SJCRH30 (cell line): Measurements from ENCODE around the gene RIMS3. TPM values are rescaled to one million over a fixed set of nuclear protein-coding genes. Genes with fewer than 3 reads are reported as not detected.
A peak's percentile ranks its signal among the peaks of the same experiment; 100 is the strongest.
"Not testable (repeated sequence)": the region's sequence is repeated elsewhere in the genome, so short reads cannot be mapped to it uniquely, and the experiment has no call there.

Source experiments
- DNase-seq, 2 experiments: peaks; one replicate each; pipeline ENCODE4 v3.0.0-alpha.2; 2015 to 2020
- H3K27ac ChIP-seq: fragments of 250-450 bp; sonication (Bioruptor Pico); 2 replicates; pipeline ENCODE4 v1.5.1; 2020; ENCODE audit warnings: mild to moderate bottlenecking, moderate library complexity
- H3K27me3 ChIP-seq: fragments of 250-450 bp; sonication (Bioruptor Pico); 2 replicates; pipeline ENCODE4 v1.5.1; 2020; ENCODE audit warnings: mild to moderate bottlenecking, moderate library complexity
- H3K36me3 ChIP-seq: fragments of 250-450 bp; sonication (Bioruptor Pico); 2 replicates; pipeline ENCODE4 v1.5.1; 2020; ENCODE audit warnings: mild to moderate bottlenecking, moderate library complexity
- H3K4me1 ChIP-seq: fragments of 250-450 bp; sonication (Bioruptor Pico); 2 replicates; pipeline ENCODE4 v1.5.1; 2020; ENCODE audit warnings: mild to moderate bottlenecking, moderate library complexity
- H3K4me3 ChIP-seq: fragments of 250-450 bp; sonication (Bioruptor Pico); 2 replicates; pipeline ENCODE4 v1.5.1; 2020; ENCODE audit warnings: mild to moderate bottlenecking, moderate library complexity
- H3K9me3 ChIP-seq: fragments of 250-450 bp; sonication (Bioruptor Pico); replicated peaks from 2 replicates; pipeline ENCODE4 v1.5.1; 2020; ENCODE audit warnings: mild to moderate bottlenecking, moderate library complexity
- total RNA-seq: library from RNA; depleted of rRNA; stranded (reverse); fragments of >200 nt; shearing (Covaris generic); gene quantifications from 2 replicates; pipeline ENCODE4 v1.2.3, GENCODE V29; 2014; rRNA removed

RIMS3 gene
- 10.0 and 12.7 TPM in 2 replicates for total RNA-seq

GRCh38 chr1:40665335-40666171, at the start of gene RIMS3:
Gene RIMS3, minus strand, starts transcription at chr1:40665682. Its CDS starts 23,757 bp downstream, at chr1:40641925.
- Histone ChIP-seq H3K4me3 (peak within 1 kb of the TSS; percentile 79), H3K9me3 (no peaks in the 10 kb centered on the region), H3K4me1 (peaks cover 31% of the 10 kb centered on the region), H3K36me3 (no peaks in the 10 kb centered on the region), H3K27me3 (no peaks in the 10 kb centered on the region), H3K27ac (no peak within 1 kb of the TSS)
- peak; percentile 78 to 87 for DNase-seq

DNA sequence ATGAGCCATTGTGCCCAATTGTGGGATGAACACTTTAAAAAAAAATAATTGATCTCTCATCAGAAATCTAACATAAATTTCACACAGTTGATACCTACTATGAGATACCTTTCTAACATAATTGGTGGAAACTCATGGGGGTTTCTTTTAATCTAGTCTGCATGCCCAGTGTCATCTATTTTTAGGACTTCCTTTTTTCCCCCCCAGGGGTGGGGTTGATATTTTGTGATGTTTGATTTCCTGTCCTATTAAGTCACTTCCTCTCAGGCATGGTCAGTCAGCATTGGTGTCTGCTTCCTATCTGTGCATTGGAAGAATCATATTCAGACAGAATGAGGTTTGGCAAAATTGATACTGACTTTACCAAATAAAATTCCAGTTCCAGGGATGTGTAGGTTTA, 47.5 kb upstream of the RIMS3 start:
- Histone ChIP-seq H3K36me3 (no peaks in the 10 kb centered on the region; the same call in none of the 2 replicates), H3K4me1 (peaks cover 26% of the 10 kb centered on the region), H3K4me3 (no peak overlapping the region), H3K27me3 (no peaks in the 10 kb centered on the region), H3K27ac (no peak overlapping the region), H3K9me3 (no peaks in the 10 kb centered on the region)
- no peak for DNase-seq

DNA sequence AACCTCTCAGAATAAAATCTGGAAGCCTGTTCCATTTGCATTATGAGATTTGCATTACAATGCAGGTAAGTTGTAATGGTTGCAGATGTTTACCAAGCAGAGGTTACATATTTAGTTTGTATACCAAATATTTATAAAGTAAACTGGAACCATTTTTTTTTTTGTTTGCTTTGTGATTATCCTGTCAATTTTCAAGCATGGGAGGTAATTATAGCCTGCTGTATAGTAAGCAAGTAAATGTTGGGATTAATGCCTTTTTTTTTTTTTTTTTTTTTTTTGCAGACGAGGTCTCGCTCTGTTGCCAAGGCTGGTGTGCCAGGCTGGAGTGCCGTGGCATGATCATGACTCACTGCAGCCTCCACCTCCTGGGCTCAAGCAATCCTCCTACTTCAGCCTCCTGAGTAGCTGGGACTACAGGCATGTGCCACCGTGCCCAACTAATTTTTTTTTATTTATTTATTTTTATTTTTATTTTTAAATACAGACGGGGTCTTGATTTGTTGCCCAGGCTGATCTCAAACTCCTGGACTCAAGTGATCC, 47.0 kb upstream of the RIMS3 start:
- Histone ChIP-seq H3K27ac (no peak overlapping the region), H3K9me3 (no peaks in the 10 kb centered on the region), H3K36me3 (no peaks in the 10 kb centered on the region; the same call in none of the 2 replicates)

DNA sequence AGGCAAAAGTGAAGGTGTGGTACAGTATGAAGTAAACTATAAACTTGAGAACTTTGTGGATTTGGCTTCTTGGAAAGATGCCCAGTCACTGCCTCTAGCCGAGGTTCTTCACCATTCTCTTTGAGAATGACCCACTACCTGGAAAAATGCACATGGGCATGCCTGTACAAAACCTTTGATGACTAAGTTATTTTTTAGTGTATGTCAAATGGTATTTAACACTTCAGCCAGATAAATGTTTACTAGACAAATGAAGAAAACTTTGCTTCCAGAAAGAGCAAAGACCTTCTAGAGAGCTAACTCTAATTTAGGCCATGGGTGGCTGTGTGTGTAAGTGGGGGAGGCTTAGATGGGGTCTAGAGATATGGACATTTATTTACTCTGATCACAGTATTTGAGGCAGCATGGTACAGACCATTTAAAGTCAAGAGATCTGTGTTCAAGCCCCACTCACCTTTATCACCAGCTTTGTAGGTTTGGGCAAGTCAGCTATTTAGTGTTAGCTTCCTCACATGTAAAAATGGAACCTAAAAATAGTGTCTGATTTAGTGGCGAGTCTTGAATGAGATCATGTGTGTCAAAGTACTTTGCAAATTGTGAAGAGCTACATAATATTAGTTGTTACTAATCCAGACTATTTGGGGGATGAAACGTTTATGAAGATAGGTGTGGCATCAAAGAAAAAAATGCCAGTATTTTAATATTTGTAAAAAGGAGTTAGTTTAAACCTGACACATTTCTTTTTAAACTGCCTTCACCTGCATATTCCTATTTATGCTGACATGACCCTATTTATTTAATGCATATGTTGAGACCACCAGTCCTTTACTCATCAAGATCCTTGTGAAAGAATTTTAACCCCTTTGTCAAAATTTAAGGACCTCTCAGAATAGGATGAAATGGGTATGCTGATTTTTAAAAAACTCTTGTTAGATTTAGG, 46.3 kb upstream of the RIMS3 start:
- peak; percentile 20 to 61 for DNase-seq
- no peak overlapping the region for H3K4me3 ChIP-seq
- H3K27ac ChIP-seq = no peak overlapping the region

More for the DNA sequence above, 47.0 kb upstream of the RIMS3 start:
- DNase-seq = no peak
- Histone ChIP-seq H3K27me3 (no peaks in the 10 kb centered on the region), H3K4me1 (peaks cover 27% of the 10 kb centered on the region), H3K4me3 (no peak overlapping the region)

DNA sequence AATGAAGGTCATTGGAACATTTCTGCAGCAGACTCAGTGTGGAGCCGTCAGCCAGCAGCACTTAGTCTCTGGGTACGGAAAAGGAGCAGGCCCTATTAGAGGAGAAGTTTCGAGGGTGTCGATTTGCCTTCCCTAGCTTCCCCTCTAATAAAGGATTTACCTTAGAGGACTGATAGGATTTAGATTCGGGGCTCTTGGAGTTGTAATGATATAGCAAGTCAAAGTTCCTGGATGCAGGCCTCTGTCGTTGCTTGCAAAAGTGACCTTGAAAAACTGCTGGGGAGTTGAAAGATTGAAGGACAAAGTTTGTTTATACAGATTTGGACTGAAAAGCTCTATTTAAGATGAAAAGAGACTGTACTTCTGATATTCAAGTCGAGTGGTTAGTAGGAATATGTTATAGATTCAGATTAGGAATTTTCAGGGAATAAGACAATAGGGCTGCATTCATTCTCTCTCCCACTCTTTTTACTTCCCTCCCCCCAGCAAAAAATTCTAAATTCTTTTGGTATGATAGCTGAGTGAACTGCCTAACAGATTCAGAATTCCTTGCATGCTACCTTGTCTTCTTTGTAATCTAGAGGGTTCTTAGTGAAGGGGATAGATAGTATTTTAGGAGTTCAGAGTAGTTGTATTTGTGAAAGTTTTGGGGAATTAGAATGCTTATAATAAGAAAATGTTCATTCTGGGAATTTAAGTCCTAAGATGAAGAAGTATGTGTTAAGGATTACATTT, 45.3 kb upstream of the RIMS3 start:
- Histone ChIP-seq H3K27ac (no peak overlapping the region; the same call in 1 of the 2 replicates), H3K4me1 (peaks cover 27% of the 10 kb centered on the region), H3K36me3 (no peaks in the 10 kb centered on the region; the same call in none of the 2 replicates), H3K27me3 (no peaks in the 10 kb centered on the region), H3K9me3 (no peaks in the 10 kb centered on the region), H3K4me3 (no peak overlapping the region)
- DNase-seq = peak in 1 of 2 experiments; percentile 17

More for the DNA sequence above, 46.3 kb upstream of the RIMS3 start:
- no peaks in the 10 kb centered on the region; the same call in none of the 2 replicates for H3K36me3 ChIP-seq
- H3K27me3 ChIP-seq = no peaks in the 10 kb centered on the region
- peaks cover 27% of the 10 kb centered on the region for H3K4me1 ChIP-seq
- H3K9me3 ChIP-seq = no peaks in the 10 kb centered on the region

GRCh38 chr1:40709802-40710278, 44.4 kb upstream of the RIMS3 start:
- H3K9me3 ChIP-seq = no peaks in the 10 kb centered on the region
- peaks cover 27% of the 10 kb centered on the region for H3K4me1 ChIP-seq
- peak overlapping the region; percentile 62 for H3K4me3 ChIP-seq
- no peak for DNase-seq
- no peaks in the 10 kb centered on the region; the same call in none of the 2 replicates for H3K36me3 ChIP-seq
- H3K27ac ChIP-seq = peak overlapping the region; percentile 79
- H3K27me3 ChIP-seq = no peaks in the 10 kb centered on the region

DNA sequence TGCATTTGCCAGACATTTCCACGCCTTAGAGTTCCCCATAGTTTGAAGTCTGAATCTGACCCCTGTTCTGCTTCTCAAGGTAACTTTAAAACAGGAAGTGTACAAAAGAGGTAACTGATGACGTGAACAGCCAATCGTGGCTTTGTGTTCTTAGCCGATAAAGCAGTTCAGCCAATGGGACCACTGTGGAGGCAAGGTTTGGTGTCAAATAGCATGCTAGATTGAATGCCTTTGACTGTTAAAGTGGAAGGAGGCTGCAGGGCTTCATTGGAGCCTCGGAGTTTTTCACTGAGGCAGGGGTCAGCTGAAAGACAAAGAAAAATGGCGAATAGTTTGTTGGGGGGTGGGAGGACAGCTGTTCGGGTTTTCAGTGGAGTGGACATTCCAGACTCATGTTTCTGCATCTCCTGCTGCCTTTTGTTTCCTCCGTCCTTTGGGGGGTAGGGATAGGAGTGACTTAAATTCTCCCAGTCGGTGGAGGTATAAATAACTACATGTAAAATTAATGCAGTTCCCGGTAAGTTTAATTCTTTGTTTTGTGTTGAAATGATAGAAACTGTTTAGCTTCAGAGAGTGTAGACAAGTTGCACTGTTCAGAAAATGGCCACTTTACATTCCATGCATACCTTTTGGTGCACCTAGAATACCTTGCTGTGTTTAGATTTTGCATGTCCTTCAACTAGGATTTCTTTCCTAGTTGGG, 43.8 kb upstream of the RIMS3 start:
- peak overlapping the region; percentile 62 for H3K4me3 ChIP-seq
- no peaks in the 10 kb centered on the region; the same call in none of the 2 replicates for H3K36me3 ChIP-seq
- no peaks in the 10 kb centered on the region for H3K27me3 ChIP-seq
- H3K27ac ChIP-seq = peak overlapping the region; percentile 79
- peaks cover 27% of the 10 kb centered on the region for H3K4me1 ChIP-seq
- peak; percentile 94 to 98 for DNase-seq
- no peaks in the 10 kb centered on the region for H3K9me3 ChIP-seq

DNA sequence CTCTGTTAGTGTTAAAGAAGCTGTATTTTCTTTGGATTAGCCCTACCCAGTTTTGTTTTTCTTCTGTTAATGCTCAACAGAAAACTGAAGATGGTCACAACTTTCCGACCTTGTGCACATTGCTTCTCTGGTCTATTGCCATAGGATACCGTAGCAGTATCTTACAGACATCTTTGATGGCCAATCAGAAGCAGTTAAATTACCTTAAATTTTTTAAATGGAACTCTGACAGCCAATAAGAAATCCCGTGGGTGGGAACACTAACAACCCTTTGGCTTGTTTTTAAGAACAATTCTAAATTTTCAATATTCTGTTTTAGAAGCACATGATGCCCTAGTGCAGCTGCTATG, 43.2 kb upstream of the RIMS3 start:
- no peaks in the 10 kb centered on the region for H3K9me3 ChIP-seq
- H3K27ac ChIP-seq = peak overlapping the region; percentile 79
- H3K4me3 ChIP-seq = peak overlapping the region; percentile 62
- DNase-seq = peak in 1 of 2 experiments; percentile 88
- H3K36me3 ChIP-seq = no peaks in the 10 kb centered on the region; the same call in 1 of the 2 replicates
- H3K4me1 ChIP-seq = peaks cover 27% of the 10 kb centered on the region
- H3K27me3 ChIP-seq = no peaks in the 10 kb centered on the region

GRCh38 chr1:40706626-40707025, 41.1 kb upstream of the RIMS3 start:
- Histone ChIP-seq H3K9me3 (no peaks in the 10 kb centered on the region), H3K27ac (no peak overlapping the region), H3K4me3 (no peak overlapping the region), H3K27me3 (no peaks in the 10 kb centered on the region), H3K4me1 (peaks cover 27% of the 10 kb centered on the region), H3K36me3 (no peaks in the 10 kb centered on the region)
- DNase-seq = no peak

GRCh38 chr1:40704817-40705733, 39.6 kb upstream of the RIMS3 start:
- no peak for DNase-seq
- Histone ChIP-seq H3K27me3 (no peaks in the 10 kb centered on the region), H3K4me3 (no peak overlapping the region), H3K27ac (no peak overlapping the region), H3K36me3 (no peaks in the 10 kb centered on the region), H3K9me3 (no peaks in the 10 kb centered on the region), H3K4me1 (peaks cover 11% of the 10 kb centered on the region; the same call in 1 of the 2 replicates)

GRCh38 chr1:40703316-40703715, 37.8 kb upstream of the RIMS3 start:
- H3K4me3 ChIP-seq = no peak overlapping the region
- no peaks in the 10 kb centered on the region for H3K36me3 ChIP-seq
- no peak overlapping the region for H3K27ac ChIP-seq
- no peaks in the 10 kb centered on the region for H3K9me3 ChIP-seq
- peaks cover 8% of the 10 kb centered on the region; the same call in 1 of the 2 replicates for H3K4me1 ChIP-seq
- peak; percentile 19 to 57 for DNase-seq
- H3K27me3 ChIP-seq = no peaks in the 10 kb centered on the region

DNA sequence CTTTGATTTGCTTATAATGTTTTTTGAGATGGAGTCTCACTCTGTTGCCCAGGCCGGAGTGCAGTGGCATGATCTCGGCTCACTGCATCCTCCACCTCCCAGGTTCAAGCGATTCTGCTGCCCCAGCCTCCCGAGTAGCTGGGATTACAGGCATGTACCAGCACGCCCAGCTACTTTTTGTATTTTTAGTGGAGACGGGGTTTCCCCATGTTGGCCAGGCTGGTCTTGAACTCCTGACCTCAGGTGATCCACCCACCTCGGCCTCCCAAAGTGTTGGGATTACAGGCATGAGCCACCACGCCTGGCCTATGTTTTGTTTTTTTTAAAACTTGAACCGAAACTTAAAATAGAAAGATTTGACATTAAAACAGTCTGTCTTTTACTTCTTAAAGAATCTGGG, 37.3 kb upstream of the RIMS3 start:
- not testable (repeated sequence) for H3K27me3 ChIP-seq, H3K9me3 ChIP-seq, H3K4me3 ChIP-seq, H3K36me3 ChIP-seq, DNase-seq, H3K27ac ChIP-seq, H3K4me1 ChIP-seq
